ENCODE measurements around the gene HBG1. TPM values are rescaled to one million over a fixed set of nuclear protein-coding genes. Genes with fewer than 3 reads are reported as not detected.

Gene HBG1
- total RNA-seq, 1 donor from 2014 or later, result not detected

- no peak for DNase-seq (ENCODE audit: low spot score)
- Mint-ChIP-seq H3K27me3 (ENCODE audit: low read depth) (peaks cover 26% of the 10 kb centered on the region), H3K36me3 (ENCODE audit: low read depth) (no peaks in the 10 kb centered on the region), H3K9me3 (ENCODE audit: low read depth) (no peaks in the 10 kb centered on the region), H3K4me1 (ENCODE audit: low read depth) (no peaks in the 10 kb centered on the region), H3K4me3 (ENCODE audit: unreplicated experiment) (no peak overlapping the region), H3K27ac (ENCODE audit: unreplicated experiment) (no peak overlapping the region)
- no peak for TF ChIP-seq CTCF (IDR thresholded peaks at IDR 0.05)
These were observed 16.8 kb downstream of the HBG1 start for GRCh38 chr11:5232821-5233220.

- H3K4me3 Mint-ChIP-seq (ENCODE audit: unreplicated experiment), result no peak overlapping the region
- no peaks in the 10 kb centered on the region for H3K36me3 Mint-ChIP-seq (ENCODE audit: low read depth)
- DNase-seq (ENCODE audit: low spot score), result no peak
- no peaks in the 10 kb centered on the region for H3K9me3 Mint-ChIP-seq (ENCODE audit: low read depth)
- no peak for TF ChIP-seq CTCF (IDR thresholded peaks at IDR 0.05)
- H3K4me1 Mint-ChIP-seq (ENCODE audit: low read depth), result no peaks in the 10 kb centered on the region
- no peak overlapping the region for H3K27ac Mint-ChIP-seq (ENCODE audit: unreplicated experiment)
- H3K27me3 Mint-ChIP-seq (ENCODE audit: low read depth), result peaks cover 27% of the 10 kb centered on the region
These were observed 17.5 kb downstream of the HBG1 start for GRCh38 chr11:5232176-5232575.

- DNase-seq (ENCODE audit: low spot score), result no peak
- Mint-ChIP-seq H3K9me3 (ENCODE audit: low read depth) (no peaks in the 10 kb centered on the region), H3K4me1 (ENCODE audit: low read depth) (no peaks in the 10 kb centered on the region), H3K27ac (ENCODE audit: unreplicated experiment) (no peak overlapping the region), H3K36me3 (ENCODE audit: low read depth) (no peaks in the 10 kb centered on the region), H3K4me3 (ENCODE audit: unreplicated experiment) (no peak overlapping the region), H3K27me3 (ENCODE audit: low read depth) (peaks cover 23% of the 10 kb centered on the region)
- no peak for TF ChIP-seq CTCF (IDR thresholded peaks at IDR 0.05)
These were observed 18.5 kb downstream of the HBG1 start for GRCh38 chr11:5231111-5231510.

GRCh38 chr11:5230266-5230665 lies 19.4 kb downstream of the HBG1 start:
- Mint-ChIP-seq H3K27ac (ENCODE audit: unreplicated experiment) (no peak overlapping the region), H3K27me3 (ENCODE audit: low read depth) (peaks cover 15% of the 10 kb centered on the region), H3K4me3 (ENCODE audit: unreplicated experiment) (no peak overlapping the region), H3K4me1 (ENCODE audit: low read depth) (no peaks in the 10 kb centered on the region), H3K36me3 (ENCODE audit: low read depth) (no peaks in the 10 kb centered on the region), H3K9me3 (ENCODE audit: low read depth) (no peaks in the 10 kb centered on the region)
- no peak for DNase-seq (ENCODE audit: low spot score)
- no peak for TF ChIP-seq CTCF (IDR thresholded peaks at IDR 0.05)

DNA sequence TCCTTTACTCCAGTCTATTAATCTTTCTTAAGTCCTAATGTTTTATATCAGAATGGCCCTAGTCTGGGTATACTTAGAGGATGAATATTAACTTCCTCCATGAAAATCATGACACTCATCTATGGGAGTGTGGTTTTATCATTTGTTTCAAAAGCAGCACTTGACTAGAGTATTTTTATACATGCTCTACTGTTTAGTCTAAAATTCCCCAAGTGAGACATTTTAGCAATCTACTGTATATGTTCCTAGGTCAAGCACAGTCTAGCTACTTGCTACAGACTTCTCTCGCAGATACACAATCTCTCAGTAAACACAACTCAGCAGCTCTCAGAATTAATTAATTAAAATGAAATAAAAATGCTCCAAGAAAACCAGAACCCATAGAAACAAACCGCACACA lies 19.9 kb downstream of the HBG1 start:
- no peak for TF ChIP-seq CTCF (IDR thresholded peaks at IDR 0.05)
- no peak for DNase-seq (ENCODE audit: low spot score)
- Mint-ChIP-seq H3K4me3 (ENCODE audit: unreplicated experiment) (no peak overlapping the region), H3K27ac (ENCODE audit: unreplicated experiment) (no peak overlapping the region), H3K9me3 (ENCODE audit: low read depth) (no peaks in the 10 kb centered on the region), H3K27me3 (ENCODE audit: low read depth) (peaks cover 13% of the 10 kb centered on the region), H3K4me1 (ENCODE audit: low read depth) (no peaks in the 10 kb centered on the region), H3K36me3 (ENCODE audit: low read depth) (no peaks in the 10 kb centered on the region)

Data from chondrocyte (in vitro differentiated cells).